GM18520 (cell line): ENCODE results near the gene FAAP20.

ENCODE experiments used
- ATAC-seq: cut with Tn5 transposase; IDR thresholded peaks from one replicate; pipeline ENCODE4 v1.9.1; 2021; ENCODE audit not compliant: unreplicated experiment

Gene FAAP20

DNA sequence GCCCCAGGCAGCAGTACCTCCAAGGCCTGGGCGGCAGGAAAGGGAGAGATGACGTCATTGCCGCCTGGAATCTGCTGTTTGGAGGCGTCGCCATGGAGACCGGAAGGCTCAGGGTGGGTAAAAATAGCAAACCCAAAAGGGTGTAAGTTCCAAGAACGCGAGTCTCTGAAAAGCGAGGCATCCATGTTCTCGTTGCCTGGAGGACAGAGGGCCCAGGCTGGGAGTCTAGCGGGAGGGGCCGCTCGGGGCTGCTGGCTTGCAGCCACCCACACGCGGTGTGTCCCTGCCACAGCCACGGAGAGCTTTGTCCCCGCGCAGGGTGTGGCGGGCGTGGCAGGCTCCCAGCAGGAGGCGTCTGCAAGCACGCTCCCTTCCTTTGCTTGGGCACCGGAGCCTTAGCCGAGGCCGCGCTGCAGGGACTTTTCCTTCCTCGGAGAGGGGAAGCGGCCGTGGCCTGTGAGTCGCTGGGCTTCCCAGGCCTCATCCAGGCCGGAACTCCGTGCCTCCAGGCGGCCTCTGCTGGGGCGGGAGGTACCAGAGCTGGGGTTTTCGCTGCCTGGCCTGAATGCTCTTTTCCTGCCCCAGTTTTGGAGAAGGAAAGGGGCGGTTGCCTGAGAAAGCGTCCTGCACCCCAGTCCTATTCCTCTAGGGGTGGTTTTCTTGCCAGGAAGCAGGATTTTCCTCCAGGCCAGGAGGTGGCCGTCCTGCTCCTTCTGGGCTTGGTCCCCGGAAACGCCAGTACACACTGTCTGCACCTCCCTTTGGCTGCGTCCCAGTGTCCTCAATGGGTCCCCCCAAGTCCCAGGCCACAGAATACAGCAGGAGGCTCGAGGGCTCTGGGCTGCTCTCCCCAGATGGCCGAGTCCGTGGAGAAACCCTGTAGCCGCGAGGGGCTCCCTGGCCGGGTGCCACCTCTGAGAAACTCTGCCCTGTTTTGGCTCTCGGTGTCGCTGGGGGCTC lies 18.2 kb upstream of the FAAP20 start:
- ATAC-seq = no peak

DNA sequence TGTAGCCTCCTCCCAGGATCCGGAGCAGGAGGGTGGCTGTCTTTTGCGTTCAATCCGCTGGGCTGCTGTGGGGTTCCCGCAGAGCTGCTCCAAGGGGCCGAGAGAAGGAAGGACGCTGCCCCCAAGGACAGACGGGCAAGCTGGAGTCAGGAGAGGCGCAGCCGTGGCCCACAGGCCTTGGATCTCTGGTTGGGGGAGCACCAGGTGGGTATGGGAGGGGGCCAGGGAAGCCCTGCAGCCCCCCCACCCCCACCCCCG lies 17.6 kb upstream of the FAAP20 start:
- no peak for ATAC-seq

DNA sequence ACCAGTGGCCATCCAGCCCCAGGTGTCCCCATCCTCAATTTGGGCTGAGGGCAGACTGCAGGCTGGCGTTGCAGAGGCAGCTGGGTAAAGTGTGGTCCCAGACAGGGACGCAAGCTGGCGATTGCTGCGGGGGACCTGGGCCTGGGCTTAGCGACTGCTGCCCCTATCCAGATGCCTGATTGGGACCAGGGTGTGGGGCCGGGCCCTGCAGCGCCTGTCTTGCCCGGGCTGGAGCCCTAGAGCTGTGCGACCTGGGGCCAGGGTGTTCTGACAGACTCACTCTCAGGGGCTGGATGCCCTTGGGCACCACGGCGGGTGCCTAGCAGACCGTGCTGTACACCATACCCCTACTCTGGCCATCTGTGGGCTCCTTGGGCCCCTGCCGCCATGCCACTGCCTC lies 16.2 kb upstream of the FAAP20 start:
- no peak for ATAC-seq

DNA sequence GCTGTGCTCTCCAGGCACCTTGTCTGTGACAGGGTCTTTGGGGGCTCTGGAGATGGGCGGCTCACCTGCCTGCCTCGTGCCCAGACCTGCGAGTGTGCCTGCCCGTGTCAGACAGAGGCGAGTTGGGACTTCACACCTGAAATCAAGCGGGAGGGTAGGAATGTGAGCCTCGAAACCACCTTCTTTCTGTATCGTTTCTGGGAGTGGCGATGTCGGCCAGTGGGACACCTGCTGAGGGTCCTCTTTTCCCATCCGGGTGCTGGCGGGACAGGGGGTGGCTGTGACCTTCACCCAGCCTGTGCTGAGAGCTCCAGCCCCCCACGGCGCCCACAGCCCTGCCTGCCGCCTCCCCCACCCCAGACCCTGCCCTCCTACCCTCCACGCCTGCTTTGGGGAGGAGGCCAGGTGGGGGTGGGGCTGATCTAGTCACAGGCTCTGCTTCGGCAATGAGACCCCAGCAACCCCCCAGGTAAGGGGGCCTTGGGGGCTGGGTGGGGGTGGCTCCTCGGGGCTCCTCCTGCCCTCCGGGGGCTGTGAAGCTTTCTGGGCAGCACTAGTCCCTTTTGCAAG lies 15.6 kb upstream of the FAAP20 start:
- no peak for ATAC-seq

DNA sequence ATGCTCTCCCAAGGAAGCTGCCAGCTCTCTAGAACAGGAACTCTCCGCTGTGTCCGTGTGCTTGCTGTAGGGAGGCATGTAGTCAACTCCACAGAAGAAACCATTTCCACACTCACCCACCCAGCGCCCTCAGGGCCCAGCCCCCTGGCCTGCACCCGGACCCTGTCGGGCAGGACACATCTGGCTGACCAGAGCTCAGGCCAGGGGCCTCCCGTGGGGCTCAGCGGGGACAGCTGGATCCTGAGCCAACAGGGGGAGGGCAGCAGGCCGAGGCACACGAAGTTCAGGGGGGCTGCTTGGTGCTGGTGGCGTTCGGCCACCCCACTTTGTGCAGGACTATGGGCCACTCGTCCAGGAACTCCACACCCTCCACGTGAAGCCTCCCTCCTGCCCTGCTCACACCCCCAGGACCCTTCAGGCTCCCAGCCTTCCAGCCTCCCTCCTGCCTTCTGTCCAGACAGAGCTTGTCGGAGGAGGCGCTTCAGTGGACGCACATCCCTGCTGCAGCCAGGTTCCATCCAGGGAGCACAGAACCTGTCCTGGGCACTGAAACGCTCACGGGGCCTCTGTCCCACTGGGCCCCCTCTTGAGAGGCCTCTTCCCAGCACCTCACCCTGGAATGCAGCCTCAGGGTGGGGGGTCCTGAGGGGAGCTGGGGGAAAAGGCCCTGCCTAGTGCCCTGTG lies 15.0 kb upstream of the FAAP20 start:
- no peak for ATAC-seq

DNA sequence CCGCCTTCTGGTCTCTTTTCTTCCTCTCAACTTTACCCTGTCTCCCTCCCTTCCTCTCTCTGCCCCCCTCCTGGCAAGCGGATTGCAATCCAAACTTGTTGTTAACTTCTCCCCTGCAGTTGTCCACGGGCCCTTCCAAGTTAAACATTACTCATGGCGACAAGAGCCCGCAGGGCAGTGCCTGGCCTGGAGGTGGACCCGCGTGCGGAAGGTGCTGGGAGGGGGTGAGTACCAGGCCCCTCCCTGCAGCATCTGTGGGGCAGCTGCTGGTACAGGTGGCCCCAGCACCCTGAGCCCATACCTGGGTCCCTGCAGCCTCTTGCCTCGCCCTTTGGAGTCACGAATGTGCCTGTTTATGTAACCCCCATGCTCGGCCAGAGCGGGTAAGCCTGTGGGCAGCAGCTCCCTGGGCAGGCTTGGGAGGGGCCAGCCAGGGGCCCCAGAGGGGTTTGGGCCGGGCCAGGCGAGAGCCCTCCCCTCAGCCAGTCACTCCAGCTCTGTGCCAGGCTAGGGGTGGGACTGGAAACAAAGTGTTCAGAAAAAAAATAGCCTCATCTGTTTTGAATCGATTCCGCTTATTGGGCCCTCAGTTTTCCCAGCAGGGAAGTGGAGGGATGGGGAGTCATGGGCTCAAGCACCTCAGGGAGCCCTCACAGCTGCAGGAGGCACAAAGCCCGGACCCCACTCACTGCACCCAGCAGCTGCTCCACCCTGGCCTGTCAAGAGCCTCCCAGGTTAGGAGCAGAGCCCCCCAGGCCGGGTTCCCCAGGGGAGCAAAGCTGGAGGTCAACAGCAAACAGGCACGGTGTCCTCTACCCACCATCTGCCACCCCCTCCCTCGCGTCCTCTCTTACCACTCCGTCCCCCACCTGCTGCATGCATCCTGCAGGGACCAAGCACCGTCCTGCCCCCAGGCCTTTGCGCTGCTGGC lies 14.0 kb upstream of the FAAP20 start:
- ATAC-seq = no peak

DNA sequence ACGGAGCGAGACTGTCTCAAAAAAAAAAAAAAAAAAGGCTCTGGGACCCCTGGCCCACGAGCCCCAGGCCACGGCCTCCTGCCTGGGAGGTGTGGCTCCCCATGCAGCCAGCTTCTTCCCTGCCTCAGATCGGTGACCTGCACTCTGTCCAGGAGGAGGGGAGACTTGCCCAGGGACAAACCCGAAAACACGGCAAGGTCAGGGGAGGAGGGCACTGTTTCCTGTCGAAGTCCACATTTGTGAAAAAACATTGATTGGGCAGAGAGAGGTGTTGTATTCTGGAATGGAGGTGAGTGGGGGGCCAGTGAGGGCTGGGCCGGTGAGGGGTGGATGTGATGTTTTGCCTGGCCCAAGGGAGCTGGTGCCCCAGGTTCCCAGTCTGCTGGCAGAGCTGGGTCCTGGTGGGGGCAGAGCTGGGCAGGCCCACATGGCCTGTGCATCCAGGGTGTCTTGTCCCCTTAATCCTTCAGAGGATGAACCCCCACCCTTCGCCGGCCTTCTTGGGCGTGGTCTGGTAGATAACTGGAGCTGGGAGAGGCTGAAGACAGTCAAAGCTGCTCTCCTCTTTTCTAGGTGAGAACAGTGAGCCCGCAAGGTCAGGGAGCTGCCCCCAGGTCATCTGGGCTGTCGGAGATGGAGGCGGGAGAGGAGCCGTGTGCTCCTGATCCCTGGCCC lies 12.4 kb upstream of the FAAP20 start:
- ATAC-seq = no peak

DNA sequence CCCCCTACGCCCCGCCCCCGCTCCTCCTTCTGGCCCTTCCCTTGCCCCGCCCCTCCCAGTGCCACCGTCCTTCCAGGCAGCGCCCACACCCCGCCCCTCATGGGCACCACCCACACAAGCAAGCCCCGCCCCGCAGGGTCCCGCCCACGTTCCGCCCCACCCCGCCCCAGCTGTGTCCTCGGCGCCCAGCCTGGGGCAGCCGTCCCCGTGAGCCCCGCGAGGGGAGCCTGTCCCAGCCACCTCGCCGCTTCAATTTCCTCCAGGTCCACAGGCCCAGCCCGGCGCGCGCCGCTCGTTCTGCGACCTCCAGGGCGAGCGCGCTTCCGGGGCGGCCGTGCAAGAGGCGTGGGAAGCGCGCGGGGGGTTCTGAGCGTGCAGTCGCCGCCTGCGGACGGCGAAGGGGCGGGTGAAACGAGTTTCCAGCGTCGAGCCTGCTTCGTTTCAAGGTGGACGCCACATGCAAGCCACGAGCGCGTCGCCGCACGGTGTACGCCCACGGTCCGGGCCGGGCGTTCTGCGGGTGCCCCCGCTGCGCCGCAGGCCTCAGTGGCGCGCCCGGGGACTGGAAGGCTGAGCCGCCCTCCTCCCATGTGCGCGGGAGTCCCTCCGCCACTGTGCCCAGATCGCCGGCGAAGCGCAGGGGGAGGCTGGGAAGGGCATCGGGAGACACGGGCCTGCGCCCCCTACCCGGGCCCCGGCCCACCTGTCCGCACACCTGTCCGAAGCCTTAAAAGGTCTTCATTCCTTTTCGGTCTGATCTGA lies 10.8 kb upstream of the FAAP20 start:
- ATAC-seq = peak; percentile 50

DNA sequence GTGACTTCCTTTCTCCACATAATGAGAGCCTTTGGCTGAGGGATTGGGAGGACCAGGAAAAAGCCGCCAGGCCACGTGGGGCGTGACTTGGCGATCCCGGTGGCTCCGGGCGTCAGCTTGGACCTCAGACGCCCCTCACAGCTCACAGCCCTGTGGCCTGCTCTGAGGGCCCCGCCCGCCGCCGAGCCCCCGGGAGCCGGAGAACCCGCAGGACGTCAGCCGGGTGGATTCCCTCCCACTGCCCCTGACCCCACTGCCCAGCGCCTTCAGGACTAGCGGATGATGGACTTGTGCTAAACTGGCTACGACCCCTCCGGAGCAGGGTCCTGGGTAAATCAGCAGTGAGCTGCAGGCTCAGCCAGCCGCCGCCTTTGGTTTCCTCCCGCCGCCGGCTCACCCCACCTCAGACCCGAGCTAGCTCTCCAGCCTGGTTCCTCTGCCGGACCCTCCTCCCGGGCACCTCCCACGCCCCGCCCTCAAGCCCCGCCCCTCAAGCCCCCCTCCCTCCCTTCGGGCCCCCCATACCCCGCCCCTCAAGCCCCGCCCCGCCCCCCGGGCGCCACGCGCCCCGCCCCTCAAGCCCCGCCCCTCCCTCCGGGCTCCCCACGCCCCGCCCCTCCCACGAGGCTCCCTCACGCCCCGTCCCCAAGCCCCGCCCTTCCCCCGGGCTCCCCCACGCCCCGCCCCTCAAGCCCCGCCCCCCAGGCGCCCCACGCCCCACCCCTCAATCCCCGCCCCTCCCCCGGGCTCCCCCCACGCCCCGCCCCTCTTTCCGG lies 10.0 kb upstream of the FAAP20 start:
- no peak for ATAC-seq

DNA sequence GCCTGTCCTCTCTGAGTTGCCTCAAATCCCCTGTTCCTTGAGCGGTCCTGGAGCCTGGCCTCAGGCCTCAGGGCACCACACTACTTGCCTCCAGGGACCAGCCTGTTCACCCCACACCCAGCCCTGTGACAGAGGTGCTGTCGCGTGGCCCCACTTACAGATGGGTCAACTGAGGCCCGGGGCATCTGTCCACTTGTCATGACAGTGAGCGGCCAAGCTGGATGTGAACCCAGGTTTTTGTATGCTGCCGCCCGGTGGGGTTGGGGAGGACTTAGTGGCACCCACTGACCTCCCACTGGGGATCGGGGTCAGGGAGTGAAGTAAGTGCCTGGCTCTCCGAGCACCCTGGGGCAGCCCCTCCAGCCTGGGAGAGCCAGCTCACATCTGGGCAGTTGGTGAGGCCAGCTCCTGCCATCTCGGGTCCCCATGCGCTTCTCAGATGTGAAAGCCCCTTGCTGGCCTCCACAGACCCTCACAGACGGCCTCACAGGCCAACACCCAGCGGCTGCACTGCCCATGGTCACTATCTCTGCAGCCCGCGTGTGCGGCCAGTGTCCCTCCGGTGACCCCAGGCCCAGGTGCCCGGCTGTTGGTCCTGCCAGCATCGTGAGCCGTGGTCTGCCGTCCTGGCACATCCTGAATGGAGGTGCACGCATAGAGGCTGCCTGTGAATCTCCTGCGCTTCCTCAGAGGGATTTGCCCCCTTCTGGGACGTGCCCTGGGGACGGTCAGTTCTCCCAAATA lies 9.3 kb upstream of the FAAP20 start:
- no peak for ATAC-seq

DNA sequence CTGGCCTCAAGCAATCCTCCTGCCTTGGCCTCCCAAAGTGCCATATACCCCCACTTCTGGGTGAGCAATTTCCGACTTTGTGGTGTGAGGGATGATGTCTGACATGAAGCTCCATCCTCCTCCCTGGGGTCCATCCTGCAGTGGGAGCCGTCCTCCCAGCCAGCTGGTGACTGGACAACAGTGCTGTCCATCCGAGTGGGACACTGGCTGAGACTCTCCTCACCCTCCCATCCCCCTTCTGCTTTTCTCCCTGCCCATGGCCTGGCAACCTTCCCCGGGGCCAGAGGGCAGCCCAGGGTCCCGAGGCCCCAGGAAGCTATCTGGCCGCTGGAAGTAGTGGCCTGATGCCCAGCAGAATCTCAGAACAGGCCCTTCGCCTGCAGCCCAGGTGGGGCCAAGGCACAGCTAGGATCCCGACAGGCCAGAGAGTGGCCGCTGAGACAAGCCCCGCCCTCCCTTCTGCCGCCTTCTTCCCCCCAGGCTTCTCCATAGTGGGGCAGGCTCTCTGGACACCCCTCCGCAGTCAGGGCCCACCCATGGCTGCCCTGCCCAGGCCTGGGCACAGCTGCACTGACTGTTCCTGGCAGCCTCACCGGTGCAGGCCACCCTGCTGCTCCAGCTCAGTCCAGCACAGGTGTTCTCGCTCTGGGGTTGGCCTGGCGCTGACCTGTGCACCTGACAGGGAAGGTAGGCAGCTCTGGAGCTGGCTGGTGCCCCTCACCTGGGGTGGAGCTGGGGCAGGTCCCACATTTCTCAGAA lies 8.4 kb upstream of the FAAP20 start:
- no peak for ATAC-seq

DNA sequence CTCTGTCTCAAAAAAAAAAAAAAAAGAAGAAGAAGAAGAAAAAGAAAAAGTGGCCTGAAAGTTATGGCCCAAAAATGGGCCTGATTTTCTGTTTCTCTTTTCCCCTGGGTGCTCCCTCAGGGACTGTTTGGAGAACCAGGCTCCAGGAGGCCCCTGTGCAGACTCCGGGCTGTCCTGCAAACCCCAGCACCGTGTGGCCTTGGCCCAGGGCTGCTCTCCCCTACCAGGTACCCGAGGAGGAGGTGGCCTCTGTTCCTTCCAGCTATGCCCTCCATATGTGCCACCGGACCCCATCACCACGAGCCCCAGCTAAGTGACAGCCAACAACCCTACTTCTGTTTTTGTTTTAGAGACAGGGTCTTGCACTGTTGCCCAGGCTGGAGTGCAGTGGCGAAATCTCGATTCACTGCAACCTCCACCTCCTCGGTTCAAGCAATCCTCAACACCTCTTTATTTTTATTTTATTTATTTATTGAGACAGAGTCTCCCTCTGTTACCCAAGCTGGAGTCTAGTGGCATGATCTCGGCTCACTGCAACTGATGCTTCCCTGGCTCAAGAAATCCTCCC lies 7.5 kb upstream of the FAAP20 start:
- no peak for ATAC-seq

DNA sequence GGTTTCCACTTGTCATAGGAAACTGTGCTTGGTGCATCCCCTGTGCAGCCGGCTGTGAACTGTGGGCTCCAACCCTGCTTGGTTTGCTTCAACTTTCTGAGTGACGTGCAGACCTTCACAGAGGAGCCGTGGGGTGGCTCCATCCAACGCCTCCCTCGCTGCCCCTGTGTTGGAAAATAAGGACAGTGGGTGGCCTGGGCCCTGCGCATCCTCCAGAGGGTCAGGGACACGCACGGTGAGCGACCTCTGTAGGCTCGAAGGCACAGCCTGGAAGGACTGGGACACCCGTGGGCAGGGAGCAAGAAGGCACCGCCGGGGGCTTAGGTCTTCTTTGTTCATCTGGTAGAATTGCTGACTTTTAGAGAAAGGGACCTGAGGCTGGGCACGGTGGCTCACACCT lies 6.5 kb upstream of the FAAP20 start:
- no peak for ATAC-seq

DNA sequence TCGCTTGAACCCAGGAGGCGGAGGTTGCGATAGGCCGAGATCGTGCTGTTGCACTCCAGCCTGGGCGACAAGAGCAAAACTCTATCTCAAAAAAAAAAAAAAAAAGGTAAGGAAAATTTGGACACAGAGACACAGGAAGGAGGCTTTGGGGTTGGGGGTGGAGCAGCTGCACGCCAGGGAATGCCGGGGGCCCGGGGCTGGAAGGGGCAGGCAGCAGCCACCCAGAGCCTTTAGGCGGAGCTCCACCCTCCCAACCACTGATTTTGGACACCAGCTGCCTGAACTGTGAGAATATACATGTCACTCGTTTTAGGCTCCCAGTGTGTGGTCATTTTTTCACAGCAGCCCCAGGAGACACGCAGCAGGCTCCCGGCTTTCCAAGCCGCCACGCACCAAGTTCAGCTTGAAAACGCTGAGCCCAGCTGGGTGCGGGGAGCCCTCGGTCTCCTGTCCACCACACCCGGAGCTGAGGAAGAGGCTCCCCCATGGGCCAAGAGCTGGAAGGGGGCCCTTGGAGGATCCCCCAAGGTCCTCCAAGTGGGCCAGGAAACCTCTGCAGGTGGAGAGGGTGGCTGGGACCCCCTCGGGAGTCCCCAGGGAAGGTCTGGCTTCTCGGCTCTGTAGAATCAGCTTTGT lies 5.9 kb upstream of the FAAP20 start:
- no peak for ATAC-seq

DNA sequence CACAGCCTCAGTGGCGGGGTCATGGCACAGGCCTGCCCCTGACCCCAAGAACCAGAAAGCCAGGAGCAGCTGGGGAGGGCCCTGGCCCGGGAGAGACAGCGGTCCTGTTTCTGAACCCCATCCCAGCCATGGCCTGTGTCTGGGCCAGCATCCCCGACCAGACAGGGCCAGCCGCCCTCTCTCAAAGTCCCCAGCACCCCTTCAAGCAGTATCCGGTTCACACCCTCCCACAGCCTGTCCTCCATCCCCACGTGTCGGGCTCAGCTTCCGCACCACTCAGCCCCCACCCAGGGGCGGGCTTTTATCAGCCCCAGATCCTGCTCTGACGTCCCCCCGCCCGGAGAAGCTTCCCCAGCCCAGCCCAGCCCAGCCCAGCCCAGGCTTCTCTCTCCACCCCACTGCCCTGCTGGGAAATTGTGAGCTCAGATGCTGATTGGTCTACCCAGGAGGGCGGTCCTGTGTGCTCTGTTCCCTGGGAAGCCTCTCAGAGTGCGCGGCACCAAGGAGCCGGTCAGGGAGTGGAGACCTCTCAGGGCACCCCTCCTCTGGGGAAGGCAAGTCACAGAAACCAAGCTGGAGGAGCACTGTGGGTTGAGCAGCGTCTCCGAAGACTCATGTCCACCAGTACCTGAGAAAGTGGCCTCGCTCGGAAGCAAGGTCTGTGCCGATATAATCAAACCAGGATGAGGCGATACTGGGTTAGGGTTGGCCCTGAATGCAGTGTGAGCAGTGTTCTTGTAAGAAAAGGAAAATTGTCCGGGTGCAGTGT lies 4.7 kb upstream of the FAAP20 start:
- ATAC-seq = no peak

DNA sequence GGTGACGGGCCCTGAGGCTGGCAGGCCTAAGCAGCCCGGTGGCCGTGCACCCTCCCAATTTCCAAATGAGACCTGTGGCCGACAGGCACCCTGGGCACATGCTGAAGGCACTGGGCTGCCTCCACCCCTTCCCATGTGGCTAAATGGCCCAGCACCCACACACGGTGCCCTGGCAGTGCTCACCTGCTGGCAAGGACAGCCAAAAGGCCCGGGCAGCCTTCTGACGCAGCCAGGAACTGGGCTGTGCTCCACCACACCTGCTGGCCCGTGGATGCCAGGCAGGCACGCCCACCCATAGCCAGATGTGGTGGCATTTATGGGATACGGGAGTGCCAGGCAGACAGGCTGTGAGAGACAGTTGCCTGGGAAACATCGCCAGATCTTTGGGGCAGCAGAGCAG lies 4.0 kb upstream of the FAAP20 start:
- ATAC-seq = no peak
